Nasal cavity respiratory epithelium epithelial cell of viscerocranial mucosa (primary cell): ENCODE results near the gene RIPPLY1. TPM values are rescaled to one million over a fixed set of nuclear protein-coding genes. Genes with fewer than 3 reads are reported as not detected.

ENCODE experiments used
- total RNA-seq: library from RNA; depleted of rRNA; stranded (reverse); fragments of >200 nt; gene quantifications from 2 replicates; pipeline ENCODE4 v1.2.3, GENCODE V29; 2014

Gene RIPPLY1
- total RNA-seq: not detected in 2 replicates

GRCh38 chrX:106903291-106903824 is at the start of gene RIPPLY1:
RIPPLY1 (minus strand) TSS chrX:106903341; CDS start chrX:106903287, 54 bp downstream.

GRCh38 chrX:106919932-106920452 is 16.9 kb upstream of the RIPPLY1 start, which contains the start of gene CLDN2:
CLDN2 (plus strand) TSS chrX:106920402; CDS start chrX:106928229, 7,827 bp downstream.

Other genes with a start within 250 kb of the RIPPLY1 start
- gene RNF128, start 176.6 kb downstream of the RIPPLY1 start, total RNA-seq: 12.3 and 52.8 TPM in 2 replicates
- 3.4 and 5.9 TPM in 2 replicates for gene TBC1D8B, start 100.7 kb downstream of the RIPPLY1 start, total RNA-seq
- gene CLDN2, start 17.1 kb upstream of the RIPPLY1 start, total RNA-seq: not detected in 2 replicates
- 41.9 and 45.1 TPM in 2 replicates for gene MORC4, start 96.9 kb upstream of the RIPPLY1 start, total RNA-seq
- gene RBM41, start 215.5 kb upstream of the RIPPLY1 start, total RNA-seq: 18.8 and 26.1 TPM in 2 replicates